ENCODE measurements around the gene OXLD1.
A peak's percentile ranks its signal among the peaks of the same experiment; 100 is the strongest.
"Not testable (repeated sequence)": the region's sequence is repeated elsewhere in the genome, so short reads cannot be mapped to it uniquely, and the experiment has no call there.

OXLD1 gene

DNA sequence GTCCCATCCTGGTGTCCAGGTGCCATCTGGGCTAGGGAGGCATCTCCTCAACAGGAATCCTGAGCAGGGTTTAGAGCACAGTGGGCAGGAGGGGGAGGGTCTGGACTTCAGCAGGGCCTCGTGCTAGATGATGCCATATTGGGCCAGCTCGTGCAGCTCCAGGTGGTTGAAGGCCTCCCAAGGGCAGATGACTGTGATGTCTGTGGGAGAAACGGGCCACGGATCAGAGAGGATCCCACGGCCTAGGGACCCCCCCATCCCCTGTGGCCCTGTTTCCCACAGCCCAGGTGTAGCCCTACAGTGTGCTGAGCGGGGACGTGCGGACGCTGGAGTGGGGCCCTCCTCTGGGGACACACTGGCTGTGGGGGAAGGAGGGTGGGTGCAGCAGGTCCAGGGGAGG is 15.5 kb downstream of the OXLD1 start:
- DNase-seq (ENCODE audit: low spot score): no peak

DNA sequence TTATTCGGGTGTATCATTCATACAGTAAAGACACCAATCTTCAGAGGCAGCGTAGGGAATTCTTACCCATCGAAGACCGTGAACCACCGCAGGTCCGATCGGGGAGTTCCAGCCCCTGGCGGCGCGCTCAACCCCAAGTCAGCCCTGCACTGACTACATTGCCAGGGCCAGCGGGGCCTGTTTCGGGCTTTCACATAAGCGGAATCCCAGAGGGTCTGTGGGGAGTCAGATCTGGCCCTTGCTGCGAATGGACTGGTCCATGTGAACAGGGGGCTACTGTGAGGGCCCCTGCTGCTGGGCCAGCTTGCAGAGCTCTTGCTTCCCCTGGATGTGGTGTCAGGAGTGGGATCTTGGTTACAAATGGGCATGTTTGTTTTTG is 17.7 kb downstream of the OXLD1 start:
- no peak for DNase-seq (ENCODE audit: low spot score)

DNA sequence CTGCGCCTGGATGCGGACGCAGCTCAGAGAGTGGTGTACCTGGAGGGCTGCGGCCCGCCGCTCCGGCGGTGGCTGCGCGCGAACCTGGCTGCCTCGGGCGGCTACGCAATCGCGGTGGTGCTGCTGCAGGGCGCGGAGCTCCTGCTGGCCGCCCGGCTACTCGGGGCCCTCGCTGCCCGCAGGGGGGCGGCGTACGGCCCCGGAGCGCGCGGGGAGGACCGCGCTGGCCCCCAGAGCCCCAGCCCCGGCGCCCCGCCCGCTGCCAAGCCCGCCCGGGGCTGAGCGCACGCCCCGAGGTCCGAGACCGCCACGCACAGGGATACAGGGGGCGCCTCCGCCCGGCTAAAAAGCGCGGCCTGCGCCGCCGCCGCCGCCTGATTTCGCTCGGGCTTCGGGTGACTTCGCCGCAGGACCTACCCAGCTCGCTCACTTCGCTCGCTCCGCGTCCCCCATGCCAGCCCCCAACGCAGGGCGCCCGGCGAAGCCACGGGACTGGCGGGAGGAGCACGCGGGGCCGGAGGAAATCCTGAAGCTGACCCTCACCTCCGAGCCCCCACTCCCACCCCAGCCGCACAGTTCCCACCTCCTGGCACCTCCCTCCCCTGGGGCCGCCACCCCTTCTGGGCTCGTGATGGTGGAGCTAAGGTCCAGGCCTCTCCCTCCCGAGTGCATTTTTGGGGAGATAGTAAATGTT is 18.2 kb downstream of the OXLD1 start:
- DNase-seq (ENCODE audit: low spot score): no peak

DNA sequence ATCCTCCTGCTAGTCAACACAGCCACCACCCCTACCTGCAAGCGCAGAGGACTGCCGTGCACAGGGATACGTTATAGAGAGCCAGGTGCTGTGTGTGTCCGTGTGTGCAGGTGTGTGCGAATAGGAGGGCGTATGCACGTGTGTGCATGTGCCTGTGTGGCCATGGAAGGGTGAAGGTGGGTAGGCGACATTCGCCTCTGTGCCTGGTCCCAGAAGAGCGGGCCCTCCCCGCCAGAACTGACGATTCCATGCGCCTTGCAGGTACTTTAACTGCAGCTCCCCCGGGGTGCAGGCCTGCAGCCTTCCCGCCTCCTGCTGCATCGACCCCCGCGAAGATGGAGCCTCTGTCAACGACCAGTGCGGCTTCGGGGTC is 18.8 kb downstream of the OXLD1 start:
- DNase-seq (ENCODE audit: low spot score): no peak

DNA sequence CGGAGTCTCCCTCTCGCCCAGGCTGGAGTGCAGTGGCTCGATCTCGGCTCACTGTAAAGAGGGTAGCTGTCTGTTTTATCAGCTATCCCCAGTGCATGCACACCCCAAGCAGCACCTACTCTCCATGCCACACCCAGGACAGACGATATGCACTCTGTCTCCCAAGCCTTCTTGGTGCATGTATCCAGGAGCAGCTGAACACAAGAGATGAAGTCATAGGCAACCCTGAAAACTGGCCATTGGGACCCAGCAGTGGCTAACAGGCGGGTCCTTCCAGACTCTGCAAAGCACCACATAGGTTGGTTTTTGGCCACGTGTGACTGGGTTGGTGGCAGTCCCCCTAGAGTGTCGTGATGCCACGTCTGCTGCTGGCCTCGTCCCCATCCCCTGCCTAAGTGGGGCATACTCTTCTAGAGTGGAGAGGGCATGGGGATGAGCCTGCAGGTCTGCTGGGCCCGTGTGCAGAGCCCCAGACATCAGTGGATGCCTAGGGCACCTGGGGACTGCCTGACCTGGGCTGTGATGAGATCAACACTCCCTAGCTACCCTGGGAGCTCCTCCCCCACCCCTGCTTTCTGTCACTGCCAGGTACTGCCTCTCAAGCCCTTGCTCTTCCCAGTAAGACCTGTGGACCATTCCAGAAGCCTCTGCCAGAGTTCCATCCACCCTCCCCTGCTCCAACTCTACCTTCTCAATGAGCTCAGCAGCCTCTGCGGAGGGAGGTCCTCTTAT is 19.4 kb downstream of the OXLD1 start:
- DNase-seq (ENCODE audit: low spot score): no peak

DNA sequence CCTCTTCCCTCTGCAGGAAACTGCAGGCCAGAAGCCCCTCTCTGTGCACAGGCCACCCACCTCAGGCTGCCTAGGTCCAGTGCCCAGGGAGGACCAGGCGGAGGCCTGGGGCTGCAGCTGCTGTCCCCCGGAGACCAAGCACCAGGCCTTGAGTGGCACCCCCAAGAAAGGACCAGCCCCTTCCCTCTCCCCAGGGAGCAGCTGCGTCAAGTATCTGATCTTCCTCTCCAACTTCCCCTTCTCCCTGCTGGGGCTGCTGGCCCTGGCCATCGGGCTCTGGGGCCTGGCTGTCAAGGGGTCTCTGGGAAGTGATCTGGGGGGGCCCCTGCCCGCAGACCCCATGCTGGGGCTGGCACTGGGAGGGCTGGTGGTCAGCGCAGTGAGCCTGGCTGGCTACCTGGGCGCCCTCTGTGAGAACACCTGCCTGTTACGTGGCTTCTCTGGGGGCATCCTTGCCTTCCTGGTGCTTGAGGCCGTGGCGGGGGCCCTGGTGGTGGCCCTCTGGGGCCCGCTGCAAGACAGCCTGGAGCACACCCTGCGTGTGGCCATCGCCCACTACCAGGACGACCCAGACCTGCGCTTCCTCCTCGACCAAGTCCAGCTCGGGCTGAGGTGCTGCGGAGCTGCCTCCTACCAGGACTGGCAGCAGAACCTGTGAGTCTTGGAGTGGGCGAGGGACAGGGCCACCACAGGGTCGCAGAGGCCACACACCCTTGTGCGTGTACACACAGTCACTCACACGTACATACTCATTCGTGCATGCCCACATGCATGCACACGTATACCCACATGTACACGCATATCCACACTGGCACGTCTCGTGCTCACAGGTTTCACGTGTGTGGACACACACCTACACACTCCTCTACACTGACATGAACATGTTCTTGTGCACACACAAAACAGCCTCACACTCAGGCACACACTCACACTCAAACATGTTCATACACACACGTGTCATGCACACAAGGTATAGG is 21.1 kb downstream of the OXLD1 start:
- DNase-seq (ENCODE audit: low spot score): no peak

DNA sequence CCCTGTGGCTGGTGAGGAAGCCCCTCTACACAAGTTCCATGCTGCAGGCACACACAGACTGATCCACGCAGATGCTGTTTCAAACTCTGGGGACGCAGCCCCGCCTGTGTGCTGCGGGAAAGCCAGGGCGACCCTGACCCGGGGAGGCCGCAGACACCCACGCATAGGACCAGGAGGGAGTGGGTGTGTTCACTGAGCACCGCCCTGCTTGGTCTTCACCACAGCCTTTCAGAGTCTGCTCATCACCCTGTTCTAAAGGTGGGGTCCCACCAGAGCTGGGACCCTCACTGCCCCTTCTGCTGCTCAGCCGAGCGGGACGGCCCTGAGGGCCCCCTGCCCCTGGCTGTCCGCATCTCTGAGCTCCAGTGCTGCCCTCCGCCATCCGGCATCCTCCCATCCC is 21.9 kb downstream of the OXLD1 start:
- DNase-seq (ENCODE audit: low spot score): no peak

DNA sequence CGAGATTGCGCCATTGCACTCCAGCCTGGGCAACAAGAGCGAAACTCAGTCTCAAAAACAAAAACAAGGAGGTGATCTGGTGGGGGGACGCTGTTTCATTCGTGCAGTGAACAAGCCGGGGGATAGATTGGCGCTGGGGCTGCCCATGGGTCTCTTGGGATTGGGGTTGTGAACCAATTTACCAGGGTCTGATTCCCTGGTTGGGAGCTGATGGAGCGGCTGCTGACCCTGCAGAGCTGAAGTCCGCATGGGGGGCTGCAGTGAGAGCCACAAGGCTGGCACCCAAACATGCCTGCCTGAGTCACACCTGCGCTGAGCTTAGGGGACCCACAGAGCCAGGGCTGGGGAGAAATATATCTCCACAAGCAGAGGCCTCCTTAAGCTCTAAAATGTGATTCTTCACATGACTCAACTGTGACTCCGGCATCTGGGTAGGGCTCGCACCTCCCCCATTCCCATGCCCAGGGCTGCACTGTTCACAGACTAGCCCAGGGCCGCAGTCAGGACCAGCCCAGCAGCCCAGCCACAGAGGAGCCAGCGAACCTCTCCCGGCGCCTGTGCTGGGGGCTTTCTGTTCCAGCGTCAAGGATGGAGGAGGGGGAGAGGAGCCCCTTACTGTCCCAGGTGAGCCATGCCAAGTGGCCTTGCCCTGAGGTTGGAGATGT is 24.4 kb downstream of the OXLD1 start:
- no peak for DNase-seq (ENCODE audit: low spot score)

DNA sequence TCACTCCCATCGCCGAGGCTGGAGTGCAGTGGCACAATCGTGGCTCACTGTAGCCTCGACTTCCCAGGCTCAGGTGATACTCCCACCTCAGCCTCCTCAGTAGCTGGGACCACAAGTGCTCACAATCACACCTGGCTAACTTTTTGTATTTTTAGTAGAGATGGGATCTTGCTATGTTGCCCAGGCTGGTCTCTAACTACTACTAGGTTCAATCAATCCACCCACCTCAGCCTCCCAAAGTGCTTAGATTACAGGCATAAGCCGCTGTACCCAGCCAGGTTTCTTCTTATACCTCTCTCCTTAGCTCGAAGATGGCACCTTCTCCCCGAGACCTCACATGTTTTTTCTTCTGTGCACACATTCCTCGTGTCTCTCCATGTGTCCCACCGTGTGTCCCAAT is 26.4 kb downstream of the OXLD1 start:
- DNase-seq (ENCODE audit: low spot score): no peak

DNA sequence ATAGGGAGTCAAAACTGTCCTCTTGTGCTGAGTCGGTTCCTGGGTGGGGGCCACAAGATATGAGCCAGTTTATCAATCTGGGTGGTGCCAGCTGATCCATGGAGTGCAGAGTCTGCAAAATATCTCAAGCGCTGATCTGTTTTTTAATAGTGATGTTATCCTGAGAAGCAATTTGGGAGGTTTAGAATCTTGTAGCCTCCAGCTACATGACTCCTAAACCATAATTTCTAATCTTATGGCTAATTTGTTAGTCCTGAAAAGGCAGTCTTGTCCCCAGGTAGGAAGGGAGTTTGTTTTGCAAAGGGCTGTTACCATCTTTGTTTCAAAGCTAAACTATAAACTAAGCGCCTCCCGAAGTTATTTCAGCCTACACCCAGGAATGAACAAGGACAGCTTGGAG is 27.7 kb downstream of the OXLD1 start:
- DNase-seq (ENCODE audit: low spot score): no peak

DNA sequence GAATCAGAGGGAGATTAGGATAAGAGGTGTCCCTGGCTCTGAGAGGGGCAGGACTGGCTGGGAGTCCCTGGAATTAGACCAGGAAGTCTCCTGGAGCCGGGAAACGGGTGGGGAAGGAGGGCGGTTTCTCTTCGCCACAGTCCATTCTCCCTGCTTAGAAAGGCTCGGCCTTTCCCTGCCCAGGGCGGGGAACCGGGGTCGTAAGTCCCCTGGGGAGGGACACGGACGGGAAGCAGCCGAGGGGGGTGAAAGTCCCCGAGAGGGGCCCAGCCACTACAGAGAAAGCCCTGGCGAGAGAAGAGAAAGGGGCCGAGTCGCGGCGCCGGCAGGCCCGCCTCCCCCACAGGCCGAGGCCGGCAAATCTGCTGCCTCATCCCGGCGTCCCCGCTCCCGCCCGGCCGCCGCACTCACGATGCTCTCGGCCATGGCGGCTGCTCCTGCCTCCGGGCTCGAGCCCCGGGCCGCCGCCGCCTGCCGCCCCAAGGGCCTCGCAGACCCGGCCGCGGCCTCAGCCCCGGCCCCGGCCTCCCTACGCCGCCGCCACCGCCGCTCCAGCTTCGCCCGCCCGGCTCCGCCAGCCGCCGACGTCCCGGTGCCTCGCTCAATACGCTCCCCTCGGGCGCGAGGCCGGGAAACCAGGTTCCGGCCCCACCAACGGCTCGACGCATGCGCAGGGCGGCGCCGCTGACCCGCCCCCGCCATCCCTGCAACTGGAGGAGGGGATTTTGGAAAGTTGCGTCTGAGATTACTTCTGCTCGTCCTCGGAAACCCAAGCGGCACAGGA is 29.7 kb downstream of the OXLD1 start, which contains the start of the genes NPLOC4 and TSPAN10:
NPLOC4 (minus strand) TSS at position 608 of the 784 bp plus-strand sequence; CDS start at position 426, 182 bp downstream.
TSPAN10 (plus strand) TSS at position 692 of the 784 bp plus-strand sequence. CDS start 5,217 bp downstream, outside the sequence.
- peak; percentile 90 for DNase-seq (ENCODE audit: low spot score)

DNA sequence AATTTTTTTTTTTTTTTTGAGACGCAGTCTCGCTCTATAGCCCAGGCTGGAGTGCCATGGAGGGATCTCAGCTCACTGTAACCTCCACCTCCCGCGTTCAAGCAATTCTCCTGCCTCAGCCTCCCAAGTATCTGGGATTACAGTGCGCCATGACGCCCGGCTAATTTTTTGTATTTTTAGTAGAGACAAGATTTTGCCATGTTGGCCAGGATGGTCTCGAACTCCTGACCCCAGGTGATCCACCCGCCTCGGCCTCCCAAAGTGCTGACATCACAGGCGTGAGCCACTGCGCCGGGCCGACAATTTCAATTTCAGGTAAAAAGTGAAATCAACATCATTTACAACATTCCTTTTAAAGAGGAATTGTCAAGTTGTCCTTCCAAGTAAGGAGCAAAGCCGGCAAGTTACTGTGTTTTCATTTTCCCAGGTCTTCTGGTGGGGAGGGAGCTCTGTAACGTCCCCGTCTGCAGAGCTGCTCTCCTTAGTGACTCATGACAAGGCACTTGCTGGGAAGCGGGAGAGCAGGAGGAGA is 30.4 kb downstream of the OXLD1 start:
- DNase-seq (ENCODE audit: low spot score): no peak

DNA sequence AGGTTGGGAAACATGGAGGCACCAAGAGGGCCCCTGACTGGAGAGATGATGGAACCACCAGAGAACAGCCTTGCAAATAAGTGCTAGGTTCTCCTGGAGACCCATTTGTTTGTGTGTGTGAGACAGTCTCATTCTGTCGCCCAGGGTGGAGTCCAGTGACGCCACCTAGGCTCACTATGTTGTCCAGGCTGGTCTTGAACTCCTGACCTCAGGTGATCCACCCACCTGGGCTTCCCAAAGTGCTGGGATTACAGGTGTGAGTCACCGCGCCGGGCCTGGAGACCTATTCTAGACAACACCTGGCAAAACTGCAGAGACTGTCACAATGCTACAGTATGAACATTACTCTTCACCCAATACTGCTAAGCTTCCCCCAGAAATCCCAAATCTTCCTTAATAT is 31.0 kb downstream of the OXLD1 start:
- DNase-seq (ENCODE audit: low spot score): no peak

DNA sequence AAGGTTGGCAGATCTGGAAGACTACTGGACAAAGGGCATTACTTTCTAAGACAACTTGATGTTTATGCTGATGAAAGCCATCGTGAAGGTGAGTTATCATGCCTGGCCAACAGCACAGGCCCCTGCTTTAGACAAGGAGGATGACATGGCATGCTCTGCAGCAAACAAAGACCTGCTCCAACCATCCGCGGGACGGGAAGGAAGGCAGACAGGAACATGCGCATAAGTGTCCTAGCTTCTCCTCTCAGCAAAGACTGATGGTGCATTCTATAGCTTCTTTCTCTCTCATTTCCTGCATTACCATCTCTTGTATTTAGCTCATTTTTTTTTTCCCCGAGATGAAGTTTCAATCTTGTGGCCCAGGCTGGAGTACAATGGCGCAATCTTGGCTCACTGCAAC is 34.9 kb downstream of the OXLD1 start:
- no peak for DNase-seq (ENCODE audit: low spot score)

DNA sequence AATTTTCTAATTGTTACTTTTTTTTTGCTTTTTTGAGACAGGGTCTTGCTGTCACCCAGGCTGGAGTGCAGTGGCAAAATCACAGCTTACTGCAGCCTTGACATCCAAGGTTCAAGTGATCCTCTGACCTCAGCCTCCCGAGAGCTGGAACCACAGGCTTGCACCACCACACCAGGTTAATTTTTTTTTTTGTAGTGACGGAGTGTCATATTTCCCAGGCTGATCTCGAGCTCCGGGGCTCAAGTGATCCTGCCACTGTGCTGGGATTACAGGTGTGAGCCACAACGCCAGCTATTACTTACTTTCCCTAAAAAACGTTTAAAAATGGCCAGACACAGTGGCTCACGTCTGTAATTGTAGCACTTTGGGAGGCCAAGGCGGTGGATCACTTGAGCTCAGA is 36.1 kb downstream of the OXLD1 start:
- no peak for DNase-seq (ENCODE audit: low spot score)

DNA sequence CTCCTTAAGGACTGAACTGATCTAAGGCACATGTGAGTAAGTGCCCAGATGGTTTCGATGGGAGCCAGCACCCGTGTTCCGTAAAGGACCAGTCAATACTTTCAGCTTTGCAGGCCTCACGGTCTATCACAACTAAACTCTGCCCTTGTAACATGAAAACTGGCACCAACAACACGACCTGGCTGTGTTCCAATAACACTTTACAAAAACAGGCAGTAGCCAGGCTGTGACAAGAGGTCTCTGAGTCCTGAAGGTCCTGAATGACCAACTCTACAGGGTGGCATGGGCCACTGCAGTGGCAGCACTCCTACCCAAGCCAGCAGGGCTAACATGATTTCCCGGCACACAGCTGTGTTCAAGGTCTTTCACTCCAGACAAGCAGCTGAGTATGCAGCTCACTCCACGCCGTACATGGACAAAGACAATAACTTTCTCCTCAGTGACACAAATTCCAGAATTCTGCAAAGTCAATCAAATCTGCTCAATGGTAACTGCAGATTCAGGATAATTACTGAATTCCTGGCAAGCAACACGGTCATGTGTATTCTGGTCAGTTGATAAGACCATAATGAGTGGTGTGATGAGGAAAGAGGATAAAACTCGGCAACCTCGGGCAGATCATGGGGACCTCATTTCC is 44.8 kb downstream of the OXLD1 start:
- DNase-seq (ENCODE audit: low spot score): no peak

DNA sequence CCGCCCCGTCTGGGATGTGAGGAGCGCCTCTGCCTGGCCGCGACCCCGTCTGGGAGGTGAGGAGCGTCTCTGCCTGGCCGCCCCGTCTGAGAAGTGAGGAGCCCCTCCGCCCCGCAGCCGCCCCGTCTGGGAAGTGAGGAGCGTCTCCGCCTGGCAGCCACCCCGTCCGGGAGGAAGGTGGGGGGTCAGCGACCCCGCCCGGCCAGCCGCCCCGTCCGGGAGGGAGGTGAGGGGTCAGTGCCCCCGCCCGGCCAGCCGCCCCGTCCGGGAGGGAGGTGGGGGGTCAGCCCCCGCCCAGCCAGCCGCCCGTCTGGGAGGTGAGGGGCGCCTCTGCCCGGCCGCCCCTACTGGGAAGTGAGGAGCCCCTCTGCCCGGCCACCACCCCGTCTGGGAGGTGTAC is 48.1 kb downstream of the OXLD1 start:
- not testable (repeated sequence) for DNase-seq (ENCODE audit: low spot score)

DNA sequence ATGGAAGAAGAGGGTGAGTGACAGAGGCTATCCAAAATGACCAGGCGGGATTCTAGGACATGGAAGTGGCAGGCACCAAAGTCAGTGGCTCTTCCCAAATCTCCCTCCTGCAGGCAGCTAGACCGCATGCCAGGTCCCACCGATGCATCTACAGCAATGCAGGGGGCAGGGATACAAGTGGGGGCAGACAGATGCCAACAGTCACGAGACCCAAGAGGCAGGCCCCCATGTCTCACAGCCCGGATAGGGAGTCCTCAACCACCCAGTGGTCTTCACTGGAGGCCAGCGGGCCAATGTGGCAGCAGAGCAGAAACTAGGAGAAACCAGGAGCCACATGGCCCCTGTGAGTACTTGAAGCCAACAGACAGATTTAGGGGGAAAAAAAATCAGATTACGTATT is 49.5 kb downstream of the OXLD1 start:
- no peak for DNase-seq (ENCODE audit: low spot score)

DNA sequence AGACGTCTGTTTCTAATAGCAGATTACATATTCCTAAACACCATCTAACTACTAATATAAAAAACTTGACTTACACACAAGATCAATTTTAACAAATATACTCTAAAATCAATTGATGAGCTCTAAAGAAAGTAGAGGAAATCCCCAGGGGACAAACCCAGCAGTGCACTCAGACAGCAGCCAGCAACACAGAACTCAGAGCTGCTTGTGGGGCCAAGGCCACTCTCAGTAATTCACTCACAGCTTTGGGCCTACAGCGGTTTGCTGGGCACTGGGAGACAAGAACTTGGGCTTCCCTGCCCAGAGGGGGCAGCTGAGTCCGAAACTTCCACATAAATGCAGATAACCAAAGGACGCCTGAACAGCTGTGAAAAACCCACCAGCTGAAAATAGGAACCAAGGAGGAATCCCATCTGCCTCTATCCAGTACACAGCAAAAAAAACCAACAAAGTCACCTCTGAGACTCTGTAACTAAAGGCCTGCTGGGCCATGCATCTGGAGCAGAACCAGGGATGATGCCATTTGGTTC is 50.9 kb downstream of the OXLD1 start:
- no peak for DNase-seq (ENCODE audit: low spot score)
